ENCODE results near the gene HERC4. TPM values are rescaled to one million over a fixed set of nuclear protein-coding genes. Genes with fewer than 3 reads are reported as not detected.
"Not testable (repeated sequence)": the region's sequence is repeated elsewhere in the genome, so short reads cannot be mapped to it uniquely, and the experiment has no call there.

The HERC4 gene
- total and polyA plus RNA-seq, 12 donors = 21.3 to 75.6 (median 49.7) TPM

GRCh38 chr10:67884313-67884841, 190.7 kb downstream of the HERC4 start, which contains the start of gene SIRT1:
Gene SIRT1 (plus strand): TSS chr10:67884656. CDS start chr10:67884722, 66 bp downstream.
- H3K9me3 ChIP-seq (replicated peaks in 1 of 3) = no peaks in the 10 kb centered on the region
- H3K27me3 ChIP-seq = no peaks in the 10 kb centered on the region
- H3K27ac ChIP-seq = peak within 1 kb of the TSS; percentile 72 to 99 (median 96)
- H3K4me1 ChIP-seq (replicated peaks in 1 of 2) = peaks cover 10 to 36% of the 10 kb centered on the region in 2 donors
- peak in 1 of 6 experiments; percentile 7 for TF ChIP-seq CTCF (IDR thresholded peaks at IDR 0.05)
- TF ChIP-seq POLR2A (IDR thresholded peaks at IDR 0.05) = peak; percentile 96
- H3K36me3 ChIP-seq (replicated peaks in 1 of 2) = peaks cover 0 to 29% of the 10 kb centered on the region in 2 donors
- peak within 1 kb of the TSS; percentile 51 to 94 (median 80) for H3K4me3 ChIP-seq
- 0% methylated on average over 4 to 61 of the region's 62 CpGs for WGBS, 4 donors
- intact Hi-C loops (cut with DNase I) = no loop called here
- DNase-seq = peak; percentile 97 to 99 (median 98)

GRCh38 chr10:67883710-67884312, 191.3 kb downstream of the HERC4 start:
- intact Hi-C loops (cut with DNase I) = no loop called here
- Histone ChIP-seq H3K4me3 (peak overlapping the region in 2 of 4 donors; percentile 22 to 94), H3K9me3 (replicated peaks in 1 of 3) (no peaks in the 10 kb centered on the region), H3K27me3 (no peaks in the 10 kb centered on the region), H3K27ac (peak overlapping the region; percentile 61 to 99 (median 96)), H3K4me1 (replicated peaks in 1 of 2) (peaks cover 4 to 30% of the 10 kb centered on the region in 2 donors), H3K36me3 (replicated peaks in 1 of 2) (peaks cover 0 to 23% of the 10 kb centered on the region in 2 donors)
- peak in 3 of 7 donors; percentile 18 to 34 (median 31) for DNase-seq
- peak in 1 of 6 experiments; percentile 9 for TF ChIP-seq CTCF (IDR thresholded peaks at IDR 0.05)
- TF ChIP-seq POLR2A (IDR thresholded peaks at IDR 0.05) = no peak
- 9 to 16% (median 14%) methylated on average over 13 of the region's 13 CpGs for WGBS, 4 donors

DNA sequence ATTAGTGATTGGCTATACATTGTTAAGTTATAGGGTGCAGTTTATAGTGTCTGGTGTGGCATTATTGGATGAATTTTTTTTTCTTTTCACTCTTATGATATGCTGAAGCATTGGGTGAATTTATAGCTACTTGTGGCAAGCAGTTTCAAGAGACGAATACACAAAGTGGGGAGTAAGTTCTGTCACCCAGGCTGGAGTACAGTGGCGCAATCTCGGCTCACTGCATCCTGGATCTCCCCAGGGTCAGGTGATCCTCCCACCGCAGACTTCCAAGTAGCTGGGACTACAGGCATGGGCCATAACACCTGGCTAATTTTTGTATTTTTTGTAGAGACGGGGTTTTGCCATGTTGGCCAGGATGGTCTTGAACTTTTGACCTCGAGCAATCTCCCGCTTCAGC, 196.9 kb downstream of the HERC4 start:
- Histone ChIP-seq H3K27me3 (no peaks in the 10 kb centered on the region), H3K4me1 (replicated peaks in 1 of 2) (no peaks in the 10 kb centered on the region), H3K27ac (no peak overlapping the region), H3K9me3 (replicated peaks in 1 of 3) (no peaks in the 10 kb centered on the region), H3K36me3 (replicated peaks in 1 of 2) (no peaks in the 10 kb centered on the region), H3K4me3 (no peak overlapping the region)
- DNase-seq = no peak
- WGBS, 4 donors = 85 to 91% (median 91%) methylated on average over 7 of the region's 7 CpGs
- no peak for TF ChIP-seq POLR2A (IDR thresholded peaks at IDR 0.05)
- no peak for TF ChIP-seq CTCF (IDR thresholded peaks at IDR 0.05)
- intact Hi-C loops (cut with DNase I) = no loop called here

DNA sequence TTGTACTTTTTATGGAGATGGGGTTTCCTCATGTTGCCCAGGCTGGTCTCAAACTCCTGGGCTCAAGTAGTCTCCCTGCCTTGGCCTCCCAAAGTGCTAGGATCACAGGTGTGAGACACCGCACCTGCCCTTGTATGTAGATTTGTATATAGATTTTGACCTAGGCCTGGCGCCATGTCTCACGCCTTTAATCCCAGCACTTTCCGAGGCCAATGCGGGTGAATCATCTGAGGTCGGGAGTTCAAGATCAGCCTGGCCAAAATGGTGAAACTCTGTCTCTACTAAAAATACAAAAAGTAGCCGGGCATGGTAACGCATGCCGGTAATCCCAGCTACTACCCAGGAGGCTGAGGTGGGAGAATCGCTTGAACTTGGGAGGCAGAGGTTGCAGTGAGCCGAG, 197.7 kb downstream of the HERC4 start:
- H3K27ac ChIP-seq; H3K36me3 ChIP-seq (replicated peaks in 1 of 2); H3K27me3 ChIP-seq; H3K4me3 ChIP-seq; intact Hi-C loops (cut with DNase I); H3K9me3 ChIP-seq (replicated peaks in 1 of 3); DNase-seq; H3K4me1 ChIP-seq (replicated peaks in 1 of 2): not testable (repeated sequence)
- 68 to 82% (median 79%) methylated on average over 11 of the region's 11 CpGs for WGBS, 4 donors

All from adrenal gland (tissue), 12 donors.